Iris pigment epithelial cell (primary cell): ENCODE results near the gene IDH2.
"Not testable (repeated sequence)": the region's sequence is repeated elsewhere in the genome, so short reads cannot be mapped to it uniquely, and the experiment has no call there.

ENCODE experiments used
- DNase-seq: peaks from one replicate; pipeline ENCODE4 v3.0.0-alpha.2; 2011; ENCODE audit warnings: low read depth

The IDH2 gene

DNA sequence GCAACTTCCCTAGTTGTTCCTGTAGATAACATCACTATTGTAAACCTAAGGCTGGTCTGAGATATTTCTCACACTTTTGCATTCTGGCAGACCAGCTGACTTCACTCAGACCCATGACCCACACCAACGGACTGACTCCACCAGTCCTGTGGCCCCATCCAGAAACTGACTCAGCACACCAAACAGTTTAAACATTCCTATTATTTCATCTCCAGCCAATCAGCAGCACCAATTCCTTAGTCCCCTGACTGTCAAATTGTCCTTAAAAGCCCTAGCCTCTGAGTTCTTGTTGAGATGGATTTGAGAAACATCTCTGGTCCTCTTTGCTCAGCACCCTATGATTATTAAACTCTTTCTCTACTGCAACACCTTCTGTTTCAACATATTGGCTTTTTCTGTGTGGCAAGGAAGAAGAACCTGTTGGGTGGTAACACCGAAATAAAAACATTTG, 12.2 kb upstream of the IDH2 start:
- no peak for DNase-seq

DNA sequence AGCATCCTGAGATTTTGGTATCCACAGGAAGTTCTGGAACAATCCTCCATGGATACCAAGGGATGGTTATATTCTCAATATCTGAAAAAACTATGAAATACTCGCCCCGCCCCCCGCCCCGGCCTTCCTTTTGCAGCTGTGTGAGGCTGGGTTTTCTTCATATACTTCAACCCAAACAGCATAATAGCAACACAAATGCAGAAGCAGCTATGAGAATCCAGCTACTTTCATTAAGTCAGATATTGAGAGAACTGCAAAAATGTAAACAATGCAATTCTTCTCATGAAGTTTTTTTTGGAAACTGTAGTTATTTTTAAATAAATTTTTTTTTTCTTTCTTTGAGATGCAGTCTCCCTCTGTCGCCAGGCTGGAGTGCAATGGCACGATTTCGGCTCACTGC, 10.9 kb upstream of the IDH2 start:
- DNase-seq: no peak

DNA sequence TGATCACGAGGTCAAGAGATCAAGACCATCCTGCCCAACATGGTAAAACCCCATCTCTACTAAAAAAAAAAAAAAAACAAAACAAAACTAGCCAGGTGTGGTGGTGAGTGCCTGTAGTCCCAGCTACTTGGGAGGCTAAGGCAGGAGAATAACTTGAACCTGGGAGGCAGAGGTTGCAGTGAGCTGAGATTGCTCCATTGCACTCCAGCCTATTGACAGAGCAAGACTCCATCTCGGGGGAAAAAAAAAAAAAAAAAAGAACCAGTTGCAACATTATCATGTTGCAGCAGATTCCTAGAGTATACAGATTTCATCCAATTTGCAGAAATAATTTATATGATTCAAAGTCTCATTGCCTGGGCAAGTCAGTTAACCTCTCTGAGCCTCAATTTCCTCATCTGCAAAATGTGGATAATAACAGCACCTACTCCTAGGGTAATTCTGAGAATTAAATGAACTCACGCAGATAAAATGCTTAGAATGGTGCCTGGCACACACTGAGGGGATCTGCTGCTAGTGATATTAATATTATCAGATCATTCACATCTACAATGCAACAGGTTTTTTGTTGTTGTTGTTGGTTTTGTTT, 7.0 kb upstream of the IDH2 start:
- not testable (repeated sequence) for DNase-seq

DNA sequence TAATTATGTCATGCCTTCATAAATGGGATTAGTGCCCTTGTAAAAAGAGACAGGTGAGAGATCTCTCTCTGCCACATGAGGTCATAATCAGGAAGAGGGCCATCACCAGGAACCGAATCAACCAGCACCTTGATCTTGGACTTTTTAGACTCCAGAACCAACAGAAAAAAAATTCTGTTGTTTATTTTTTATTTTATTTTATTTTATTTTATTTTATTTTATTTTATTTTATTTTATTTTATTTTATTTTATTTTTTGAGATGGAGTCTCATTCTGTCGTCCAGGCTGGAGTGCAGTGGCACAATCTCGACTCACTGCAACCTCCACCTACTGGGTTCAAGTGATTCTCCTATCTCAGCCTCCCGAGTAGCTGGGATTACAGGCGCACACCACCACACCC, 5.8 kb upstream of the IDH2 start:
- not testable (repeated sequence) for DNase-seq

DNA sequence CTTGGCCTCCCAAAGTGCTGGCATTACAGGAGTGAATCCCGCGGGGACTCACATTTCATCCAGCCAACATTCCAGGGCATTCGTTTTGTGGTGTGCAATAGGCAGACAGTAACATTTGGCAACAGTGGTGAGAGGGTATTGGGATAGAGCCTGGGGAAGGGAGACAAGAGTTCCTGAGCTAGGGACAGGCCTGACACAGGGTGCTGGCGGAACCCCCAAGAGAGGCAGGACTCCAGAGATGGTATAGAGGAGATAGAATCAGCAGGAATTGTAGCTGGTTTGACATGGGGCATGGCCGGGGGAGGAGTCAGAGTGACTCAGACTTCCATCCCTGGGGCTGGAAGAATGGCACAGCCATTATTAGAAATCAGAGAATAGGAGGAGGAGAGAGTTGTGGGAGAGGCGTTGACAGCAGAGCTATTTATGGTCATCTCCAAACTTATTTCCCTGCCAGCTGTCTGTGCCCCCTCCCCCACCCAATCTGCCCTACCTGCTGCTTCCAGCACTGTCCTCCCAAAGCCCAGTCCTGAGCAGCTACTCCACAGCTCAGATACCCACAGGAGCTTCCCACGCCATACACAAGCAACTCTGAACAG, 4.4 kb upstream of the IDH2 start:
- DNase-seq: peak; percentile 41

DNA sequence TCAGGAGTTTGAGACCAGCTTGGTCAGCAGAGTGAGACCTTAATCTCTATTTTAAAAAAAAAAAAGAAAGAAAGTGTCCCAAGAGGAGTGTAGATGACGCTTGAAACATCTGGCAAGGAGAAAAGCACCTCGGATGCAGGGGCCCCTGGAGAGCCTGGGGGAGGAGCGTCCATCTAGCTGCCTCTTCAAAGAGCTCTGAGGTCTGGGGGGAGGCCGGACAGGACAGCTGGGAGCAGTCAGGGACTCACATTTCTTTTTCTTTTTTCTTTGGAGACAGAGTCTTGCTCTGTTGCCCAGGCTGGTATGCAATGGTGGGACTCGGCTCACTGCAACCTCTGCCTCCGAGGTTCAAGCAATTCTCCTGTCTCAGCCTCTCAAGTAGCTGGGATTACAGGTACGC, 3.3 kb upstream of the IDH2 start:
- DNase-seq: no peak

DNA sequence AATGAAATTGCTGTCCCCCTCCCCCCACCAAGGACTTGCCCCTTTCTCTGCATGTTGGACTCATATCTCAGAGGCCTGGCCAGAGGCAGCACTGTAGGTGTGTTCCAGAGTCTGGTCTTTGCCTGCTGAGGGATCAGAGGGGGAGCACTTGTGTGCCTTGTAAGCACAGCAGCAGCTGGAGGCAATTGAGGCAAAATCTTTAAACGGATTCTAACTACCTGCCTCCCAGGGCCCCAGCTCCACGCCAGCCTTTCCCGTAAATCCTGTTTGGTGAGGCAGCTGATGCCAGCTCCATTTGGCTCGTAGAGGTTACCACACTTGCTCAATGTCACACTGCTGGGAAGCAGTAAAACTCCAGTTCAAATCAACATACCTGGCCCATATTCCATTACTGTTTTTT, 2.3 kb upstream of the IDH2 start:
- DNase-seq: no peak

DNA sequence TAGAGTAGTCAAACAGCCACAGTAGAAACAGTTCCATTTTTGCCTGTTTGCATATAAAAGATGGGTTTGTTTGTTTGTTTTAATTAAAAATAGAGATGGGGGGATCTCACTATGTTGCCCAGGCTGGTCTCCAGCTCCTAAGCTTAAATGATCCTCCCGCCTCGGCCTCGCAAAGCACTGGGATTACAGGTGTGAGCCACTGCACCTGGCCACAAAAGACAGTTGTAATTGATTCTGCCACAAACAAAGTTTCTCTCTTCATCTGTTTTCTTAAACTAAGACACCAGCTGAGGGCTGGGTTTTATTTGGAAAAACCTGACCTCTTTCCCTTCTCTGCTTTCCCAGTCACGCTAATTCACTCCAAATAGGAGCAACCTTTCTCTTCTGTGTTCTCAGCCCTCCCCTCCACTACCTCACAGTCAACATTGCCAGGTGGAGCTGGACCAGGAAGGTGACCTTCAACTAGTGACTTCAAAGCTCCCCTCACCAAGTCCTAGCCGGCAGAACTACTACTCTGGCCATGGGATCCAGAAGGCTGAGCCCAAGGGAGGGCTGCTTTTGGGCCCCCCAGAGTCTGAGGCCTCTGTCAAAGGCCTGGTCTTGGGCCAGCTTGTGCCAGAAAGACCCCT, 1.5 kb upstream of the IDH2 start:
- DNase-seq: no peak

DNA sequence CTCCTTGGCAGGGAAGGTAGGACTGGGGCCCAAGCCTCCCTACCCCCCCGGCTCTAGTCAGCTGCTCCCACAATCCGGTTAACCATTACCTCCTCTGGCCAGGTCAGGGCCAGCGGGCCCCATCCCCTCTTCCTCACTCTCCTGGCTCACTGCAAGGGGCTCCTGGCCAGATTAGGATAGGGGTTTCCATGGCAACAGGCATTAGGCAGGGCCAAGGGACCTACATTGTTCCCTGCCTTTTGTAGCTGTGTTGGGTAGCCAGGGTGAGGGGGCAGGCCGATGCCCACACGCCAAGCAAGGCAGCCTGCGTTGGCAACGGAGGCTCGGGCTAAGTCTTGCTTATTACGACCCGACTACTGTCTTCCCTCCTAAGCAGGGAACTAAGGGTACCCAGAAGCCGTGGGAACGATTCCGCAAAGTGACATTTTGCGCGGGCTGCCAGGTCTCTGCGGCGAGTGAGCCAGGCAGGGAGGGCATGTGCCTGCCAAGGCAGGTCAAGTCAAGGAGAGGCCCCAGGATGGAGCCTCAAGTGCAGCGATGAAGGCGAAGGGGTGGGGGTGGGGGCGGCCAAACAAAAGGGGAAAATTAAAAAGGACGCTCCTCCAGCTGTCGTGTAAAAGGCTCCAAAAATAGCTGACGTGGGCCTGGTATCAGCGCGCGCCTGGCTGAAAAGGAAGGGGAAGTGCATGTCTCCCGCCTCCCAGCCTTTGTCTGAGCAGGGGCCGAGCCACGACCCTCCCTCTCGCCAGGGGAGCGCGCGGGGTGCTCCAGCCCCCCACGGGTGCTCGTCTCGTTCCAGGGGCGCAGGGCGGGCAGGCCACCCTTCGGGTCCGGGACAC, 919 bp downstream of the IDH2 start:
- no peak for DNase-seq

DNA sequence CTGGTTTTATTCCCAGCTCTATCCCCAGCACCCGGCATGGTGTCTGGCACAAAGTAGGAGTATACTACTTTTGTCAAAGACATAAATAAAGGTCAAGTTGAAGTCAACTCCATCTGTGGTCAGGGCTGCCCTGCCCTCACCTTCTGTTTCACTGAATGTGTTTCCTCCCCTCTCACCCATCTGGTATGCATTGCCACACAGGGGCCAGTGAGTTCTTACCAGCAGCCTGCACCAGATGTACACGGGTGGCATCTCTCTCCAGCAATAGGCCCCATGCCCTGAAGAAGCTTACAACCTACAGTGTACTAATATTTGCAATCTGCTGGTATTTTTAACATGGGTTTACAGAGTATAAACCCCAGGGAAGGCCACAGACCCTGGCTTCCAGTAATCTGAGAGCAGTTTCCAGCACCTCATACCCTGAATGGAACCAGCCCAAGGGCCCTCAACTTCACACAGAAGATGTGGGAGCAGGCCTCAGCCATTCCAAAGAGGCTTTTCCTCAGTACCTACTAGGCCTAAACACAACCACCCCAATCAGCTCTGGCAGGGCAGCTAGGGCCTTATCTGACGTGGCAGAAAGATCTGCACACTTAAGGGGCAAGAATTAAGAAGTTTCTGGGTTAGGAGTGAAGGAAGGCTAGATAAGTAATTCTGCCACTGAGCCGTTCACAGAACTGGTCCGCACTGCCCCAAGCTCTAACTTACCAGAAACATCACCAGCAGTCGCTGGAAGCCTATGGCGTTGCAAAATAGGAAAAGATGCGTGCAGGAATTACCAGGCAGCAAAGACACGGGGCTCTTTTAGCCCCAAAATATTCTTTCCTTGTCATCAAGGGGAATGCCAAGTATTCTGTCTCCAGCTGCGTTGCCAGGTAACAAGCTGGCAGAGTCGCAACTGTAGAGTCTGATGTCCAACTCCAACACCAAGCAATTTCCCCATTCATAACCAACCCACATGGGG, 2.1 kb downstream of the IDH2 start:
- DNase-seq: no peak

DNA sequence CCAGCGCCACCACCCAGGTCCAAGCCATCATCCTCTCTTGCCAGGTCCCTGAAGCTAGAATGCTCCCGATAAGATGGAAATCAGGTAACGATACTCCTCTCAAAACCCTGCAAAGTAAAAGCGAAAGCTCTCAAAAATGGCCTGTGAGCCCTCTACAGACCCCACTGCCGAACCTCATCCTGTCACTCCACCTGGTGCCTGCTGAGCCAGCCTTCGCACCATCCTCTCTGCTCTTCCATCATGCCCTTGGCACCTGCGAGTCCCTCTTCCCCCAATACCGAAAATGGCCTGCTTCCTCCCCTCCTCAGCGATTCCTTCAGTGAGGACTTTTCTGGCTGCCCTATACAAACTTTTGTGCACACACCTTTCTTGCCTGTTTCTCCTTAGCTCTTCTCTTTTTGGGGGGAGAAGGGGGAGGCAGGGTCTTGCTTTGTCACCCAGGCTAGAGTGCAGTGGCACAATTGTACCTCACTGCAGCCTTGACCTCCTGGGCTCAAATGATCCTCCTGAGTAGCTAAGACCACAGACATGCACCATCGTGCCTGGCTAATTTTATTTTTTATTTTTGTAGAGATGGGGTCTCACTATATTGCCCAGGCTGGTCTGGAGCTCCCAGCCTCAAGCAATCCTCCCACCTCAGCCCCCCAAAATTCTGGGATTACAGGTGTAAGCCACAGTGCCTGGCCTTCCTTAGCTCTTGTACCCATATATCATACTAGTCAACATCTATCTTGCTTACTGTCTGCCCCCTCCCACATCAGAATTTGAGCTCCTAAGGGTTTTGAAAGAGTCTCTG, 3.0 kb downstream of the IDH2 start:
- no peak for DNase-seq

DNA sequence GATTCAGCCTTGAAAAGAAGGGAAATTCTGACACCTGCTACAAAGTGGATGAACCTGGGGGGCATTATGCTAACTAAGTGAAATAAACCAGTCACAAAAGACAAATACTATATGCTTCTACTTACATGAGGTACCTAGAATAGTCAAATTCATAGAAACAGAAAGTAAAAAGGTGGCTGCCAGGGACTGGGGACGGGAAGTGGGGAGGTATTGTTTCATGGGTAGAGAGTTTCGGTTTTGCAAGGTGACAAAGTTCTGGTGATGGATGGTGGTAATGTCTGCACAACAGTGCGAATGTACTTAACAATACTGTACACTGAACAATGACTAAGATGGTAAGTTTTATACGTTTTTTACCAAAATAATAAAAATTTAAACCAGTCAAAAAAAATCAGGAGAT, 4.8 kb downstream of the IDH2 start:
- DNase-seq: no peak

DNA sequence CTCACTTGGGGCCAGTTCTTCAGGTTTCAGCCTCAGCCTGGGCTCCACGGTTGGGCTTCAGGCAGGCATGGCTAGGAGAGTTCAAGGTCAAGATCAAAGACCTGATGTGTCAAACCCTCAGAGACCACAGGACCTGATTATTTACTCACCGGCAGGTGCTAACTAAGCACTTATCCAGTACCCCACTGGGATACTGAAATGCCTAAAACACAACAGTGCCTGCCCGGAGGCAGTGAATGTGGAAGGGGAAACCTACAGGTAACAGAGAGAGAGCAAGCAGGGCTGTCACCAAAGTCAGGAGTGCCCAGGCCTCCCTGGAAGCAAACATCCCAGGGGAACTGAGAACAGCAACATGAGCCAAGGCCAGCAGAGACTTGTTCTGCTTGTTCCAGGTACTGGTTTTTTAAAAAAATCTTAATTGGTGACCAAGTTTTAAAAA, 6.7 kb downstream of the IDH2 start:
- no peak for DNase-seq

DNA sequence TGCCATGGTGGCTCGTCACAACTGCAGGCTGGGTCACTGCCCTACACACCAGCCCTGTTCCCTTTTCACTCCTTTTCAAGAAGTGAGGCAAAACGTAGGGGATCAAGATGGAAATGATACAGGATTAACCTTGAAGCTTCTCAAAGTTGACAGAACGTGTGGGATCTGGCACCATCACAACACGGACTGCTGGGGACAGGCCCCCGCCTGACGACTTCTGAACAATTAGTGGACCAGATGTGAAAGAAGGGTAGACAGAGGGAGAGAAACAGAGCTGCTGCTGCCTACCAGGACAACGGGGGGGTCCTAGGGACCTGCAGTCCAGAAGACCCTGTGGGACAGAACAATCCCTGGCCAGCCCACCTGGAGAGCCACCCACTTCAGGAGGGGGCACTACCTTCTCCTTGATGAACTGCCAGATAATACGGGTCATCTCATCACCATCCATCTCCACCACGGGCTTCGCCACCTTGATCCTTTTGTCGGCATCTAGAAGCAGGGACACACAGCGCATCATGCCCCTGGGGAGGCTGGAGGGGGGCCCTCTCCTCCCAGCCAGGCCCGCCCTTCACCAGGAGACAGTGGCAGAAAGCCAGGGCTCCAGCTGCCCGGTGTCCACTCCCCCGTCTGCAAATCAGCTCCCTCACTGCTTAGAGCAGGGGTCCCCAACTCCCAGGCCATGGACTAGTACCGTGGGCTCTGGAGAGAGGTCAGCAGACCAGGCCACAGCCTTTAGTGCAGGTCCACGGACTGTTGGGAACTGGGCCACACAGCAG, 10.9 kb downstream of the IDH2 start:
- DNase-seq: no peak

DNA sequence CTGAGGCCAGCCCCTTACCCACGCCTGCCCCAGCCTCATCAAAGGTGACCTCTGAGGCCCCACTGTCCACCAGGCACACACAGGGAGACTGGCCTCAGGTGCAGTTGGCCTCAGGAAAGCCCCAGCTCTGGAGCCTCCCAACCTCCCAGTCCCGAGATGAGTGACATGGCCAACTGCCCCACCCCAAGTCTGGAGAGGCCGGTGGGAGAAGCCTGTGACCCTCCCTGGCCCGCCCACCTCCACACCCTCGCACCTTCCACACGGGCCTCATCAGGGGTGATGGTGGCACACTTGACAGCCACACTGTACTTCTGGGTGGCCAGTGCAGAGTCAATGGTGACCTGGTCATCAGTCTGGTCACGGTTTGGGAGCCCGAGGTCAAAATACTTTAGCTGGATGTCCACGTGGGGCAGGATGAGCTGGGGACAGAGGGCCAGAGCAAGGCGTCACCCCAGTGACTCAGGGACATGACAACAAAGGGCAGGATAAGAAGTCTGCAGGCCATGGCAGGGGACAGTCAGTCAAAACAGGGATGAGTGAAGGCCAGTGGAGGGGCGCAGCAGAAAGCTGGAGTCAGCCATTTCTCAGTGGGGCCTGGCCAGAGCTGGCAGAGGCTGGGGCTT, 11.9 kb downstream of the IDH2 start:
- DNase-seq: no peak

DNA sequence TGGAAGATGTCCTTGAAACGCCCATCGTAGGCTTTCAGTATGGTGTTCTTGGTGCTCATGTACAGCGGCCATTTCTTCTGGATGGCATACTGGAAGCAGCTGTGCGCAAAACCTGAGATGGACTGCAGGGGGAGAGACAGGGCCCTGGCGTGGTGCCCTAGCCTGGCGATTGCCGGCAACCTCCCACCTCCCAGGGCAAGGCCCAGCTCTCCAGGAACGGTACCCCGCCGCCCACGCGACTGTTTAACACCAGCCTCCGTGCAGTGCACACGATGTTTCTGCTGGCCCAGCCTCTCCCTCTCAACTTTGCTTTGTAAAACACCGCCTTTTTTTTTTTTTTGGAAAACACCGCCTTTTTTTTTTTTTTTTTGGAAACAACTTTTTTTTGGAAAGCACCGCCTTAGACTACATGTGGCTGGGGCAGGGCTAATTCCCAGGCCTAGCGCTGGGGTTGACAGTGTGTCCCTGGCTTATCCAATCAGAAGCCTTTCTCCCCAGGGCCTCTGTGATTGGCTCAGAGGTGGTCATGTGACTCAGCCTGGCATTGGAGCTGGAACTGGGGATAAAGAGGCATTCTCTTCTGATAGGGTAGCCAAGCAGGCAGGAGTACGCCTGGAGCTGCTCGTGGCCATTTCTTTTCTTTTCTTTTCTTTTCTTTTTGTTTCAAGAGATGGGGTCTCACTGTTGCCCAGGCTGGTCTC, 14.7 kb downstream of the IDH2 start:
- peak; percentile 31 for DNase-seq

DNA sequence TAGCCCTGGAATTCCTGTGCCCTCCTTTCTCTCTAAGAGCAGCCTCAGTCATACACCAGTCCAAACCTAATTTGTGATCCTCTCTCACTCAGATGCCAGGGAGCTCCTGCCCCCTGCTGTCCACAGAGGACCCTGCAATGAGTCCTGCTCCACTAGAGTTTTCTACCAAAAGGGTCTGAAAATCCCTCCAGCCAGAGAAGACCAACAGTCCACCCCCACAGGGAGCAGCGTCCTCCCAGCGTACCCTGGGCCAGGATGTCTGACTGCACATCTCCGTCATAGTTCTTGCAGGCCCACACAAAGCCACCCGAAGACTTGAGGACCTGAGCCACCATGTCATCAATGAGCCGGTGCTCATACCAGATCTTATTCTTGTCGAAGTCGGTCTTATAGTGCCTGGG, 15.4 kb downstream of the IDH2 start:
- peak; percentile 42 for DNase-seq

DNA sequence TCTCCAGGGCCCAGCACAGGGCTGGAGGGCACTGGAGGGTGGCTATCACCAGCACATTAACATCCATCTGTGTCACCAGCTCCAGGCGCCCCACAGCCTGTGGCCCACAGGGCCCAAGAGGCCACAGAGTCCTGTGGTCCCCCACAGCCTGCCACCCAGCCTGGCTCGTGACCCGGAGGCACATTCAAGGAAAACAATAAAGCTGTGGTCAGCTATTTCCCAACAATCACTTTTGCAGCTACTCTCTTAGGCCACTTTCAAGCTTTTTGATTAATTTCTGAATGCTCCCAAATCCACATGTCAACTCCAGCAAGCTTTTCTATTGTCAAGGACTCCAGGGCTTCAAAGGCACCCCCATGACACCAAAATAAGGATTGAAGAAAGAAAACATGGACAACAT, 16.7 kb downstream of the IDH2 start:
- DNase-seq: no peak

DNA sequence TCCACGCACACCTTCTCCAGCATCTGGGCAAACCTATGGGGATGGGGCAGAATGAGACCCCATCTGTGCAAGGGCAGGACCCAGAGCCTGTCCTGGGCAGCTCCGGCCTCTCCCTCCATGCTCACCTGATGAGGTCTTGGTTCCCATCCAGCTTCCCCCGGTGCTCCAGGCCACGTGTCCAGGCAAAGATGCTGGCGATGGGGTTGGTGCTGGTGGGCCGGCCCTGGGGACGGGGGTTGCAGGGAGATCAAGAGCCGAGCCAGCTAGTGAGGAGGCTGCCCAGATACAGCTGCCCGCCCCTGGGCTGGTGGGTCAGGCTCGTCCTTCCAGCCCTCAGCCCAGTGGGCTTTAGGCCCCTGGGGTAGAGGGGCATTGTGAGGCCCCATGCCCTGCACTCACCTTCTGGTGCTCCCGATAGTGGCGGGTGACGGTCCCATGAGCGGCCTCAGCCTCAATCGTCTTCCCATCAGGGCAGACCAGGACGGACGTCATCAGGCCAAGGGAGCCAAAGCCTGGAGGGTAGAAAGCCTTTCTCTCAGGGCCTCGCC, 17.3 kb downstream of the IDH2 start:
- no peak for DNase-seq
